D341Med (cell line): Measurements from ENCODE around the gene TEK.
"Not testable (repeated sequence)": the region's sequence is repeated elsewhere in the genome, so short reads cannot be mapped to it uniquely, and the experiment has no call there.

Experiments
- DNase-seq: peaks from one replicate; pipeline ENCODE4 v3.0.0; 2012; ENCODE audit warnings: low spot score

TEK gene

DNA sequence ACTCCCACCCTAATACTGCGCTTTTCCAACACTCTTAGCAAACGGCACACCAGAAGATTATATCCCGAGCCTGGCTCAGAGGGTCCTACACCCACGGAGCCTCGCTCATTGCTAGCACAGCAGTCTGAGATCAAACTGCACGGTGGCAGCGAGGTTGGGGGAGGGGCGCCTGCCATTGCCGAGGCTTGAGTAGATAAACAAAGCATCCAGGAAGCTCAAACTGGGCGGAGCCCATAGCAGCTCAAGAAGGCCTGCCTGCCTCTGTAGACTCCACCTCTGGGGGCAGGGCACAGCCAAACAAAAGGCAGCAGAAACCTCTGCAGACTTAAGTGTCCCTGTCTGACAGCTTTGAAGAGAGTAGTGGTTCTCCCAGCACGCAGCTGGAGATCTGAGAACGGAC is 130.6 kb downstream of the TEK start:
- not testable (repeated sequence) for DNase-seq

GRCh38 chr9:27247756-27248155 is 138.7 kb downstream of the TEK start:
- DNase-seq, result peak; percentile 67

- no peak for DNase-seq
Measured at GRCh38 chr9:27248702-27249101, 139.7 kb downstream of the TEK start.

DNA sequence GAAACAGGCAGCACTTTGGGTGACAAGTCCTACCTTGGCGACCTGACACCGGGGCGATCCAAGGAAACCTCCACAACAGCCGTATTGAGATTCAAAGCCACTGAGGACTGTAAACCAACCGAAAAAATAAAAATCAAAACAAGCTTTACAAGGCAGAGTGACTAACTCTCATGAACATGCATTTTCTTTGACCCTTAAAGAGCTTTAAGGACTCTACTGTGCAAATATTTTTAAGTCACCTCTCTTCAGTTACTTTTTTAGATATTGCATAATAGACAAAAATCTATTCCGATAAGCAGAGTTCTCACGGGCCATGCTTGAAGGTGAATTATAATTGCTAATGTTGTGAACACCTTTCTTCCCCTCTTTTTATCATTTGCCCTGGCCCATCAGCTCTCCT is 149.6 kb downstream of the TEK start:
- no peak for DNase-seq

GRCh38 chr9:27260789-27261516 is 151.9 kb downstream of the TEK start:
- no peak for DNase-seq

GRCh38 chr9:27261517-27262211 is 152.6 kb downstream of the TEK start:
- no peak for DNase-seq

- DNase-seq, result no peak
Measured at GRCh38 chr9:27272103-27272502, 163.1 kb downstream of the TEK start.

GRCh38 chr9:27273186-27273585 is 164.2 kb downstream of the TEK start:
- no peak for DNase-seq

DNA sequence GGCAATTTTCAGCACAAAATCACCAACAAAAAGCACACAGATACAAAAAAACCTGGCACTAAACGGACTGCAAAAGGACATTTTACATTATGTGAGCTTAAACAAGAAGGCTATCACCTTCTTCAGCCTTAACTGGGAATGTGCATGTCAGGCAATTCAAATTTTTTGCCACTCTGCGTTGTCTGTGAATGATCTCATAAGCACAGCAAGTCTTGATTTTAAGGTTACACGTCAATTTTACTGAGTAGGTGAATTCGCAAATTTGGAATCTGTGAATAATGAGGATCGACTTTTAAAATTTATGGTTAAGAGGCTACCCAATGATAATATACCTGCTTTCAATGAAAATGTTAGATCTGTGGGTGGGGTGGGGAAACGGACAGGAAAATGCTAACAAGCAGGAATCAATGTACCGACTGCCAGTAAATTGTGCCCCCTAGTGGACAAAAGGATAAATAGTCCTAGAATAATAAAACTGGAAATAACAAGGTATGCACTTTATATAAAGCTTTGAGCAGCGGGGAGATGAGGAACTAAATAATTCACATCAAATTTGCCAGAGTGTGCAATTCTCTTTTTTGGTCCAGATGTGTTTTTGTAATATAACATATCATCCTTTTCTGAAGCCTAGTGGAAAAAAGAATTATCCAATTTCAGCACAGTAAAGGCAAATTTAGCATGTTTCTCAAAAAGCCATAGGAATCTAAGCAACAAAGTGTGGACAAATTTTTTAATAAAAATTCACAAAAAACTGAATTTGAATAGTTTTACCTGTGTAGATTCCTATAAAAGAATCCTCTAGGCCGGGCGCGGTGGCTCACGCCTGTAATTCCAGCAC is 167.4 kb downstream of the TEK start:
- peak; percentile 59 for DNase-seq

DNA sequence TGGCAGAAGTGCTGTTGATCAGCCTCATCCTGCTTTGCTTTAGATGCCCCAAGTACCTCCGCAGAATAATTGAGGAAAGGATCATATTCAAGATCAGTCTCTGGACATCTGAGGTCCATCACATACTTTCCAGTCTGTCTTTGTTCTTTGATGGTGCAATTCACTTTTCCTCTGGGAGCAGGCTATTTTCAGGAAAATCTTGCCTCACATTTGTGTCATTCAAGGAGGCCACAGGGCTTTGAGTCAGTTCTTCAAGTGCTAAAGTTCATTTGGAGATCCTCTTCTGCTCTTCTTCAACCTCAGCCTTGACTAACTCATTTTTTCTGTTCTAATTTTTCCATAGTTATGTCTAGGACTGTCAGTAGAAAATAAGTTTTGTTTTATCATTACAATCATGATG is 169.3 kb downstream of the TEK start:
- DNase-seq, result no peak

GRCh38 chr9:27279611-27280010 is 170.6 kb downstream of the TEK start:
- DNase-seq, result no peak
